GM19099 (cell line): ENCODE results near the gene PLXNB1.

ENCODE experiments used
- POLR2A ChIP-seq: IDR thresholded peaks from 3 replicates; pipeline ENCODE4 v1.6.1; 2011; ENCODE audit warnings: low read depth; ENCODE audit not compliant: insufficient read length; ENCODE audit errors: extremely low read depth

PLXNB1 gene

GRCh38 chr3:48429960-48430707 lies at the start of gene PLXNB1:
PLXNB1 (minus strand) TSS chr3:48430086; CDS start chr3:48424611, 5,475 bp downstream.
- TF ChIP-seq POLR2A, result no peak

GRCh38 chr3:48478626-48479555 lies 49.0 kb upstream of the PLXNB1 start:
- peak; percentile 33 for TF ChIP-seq POLR2A

- TF ChIP-seq POLR2A, result no peak
Observed at GRCh38 chr3:48477959-48478520, 48.2 kb upstream of the PLXNB1 start.

- TF ChIP-seq POLR2A, result no peak
Observed at GRCh38 chr3:48476426-48477053, 46.7 kb upstream of the PLXNB1 start.

- no peak for TF ChIP-seq POLR2A
Observed at GRCh38 chr3:48475188-48475587, 45.3 kb upstream of the PLXNB1 start.

- no peak for TF ChIP-seq POLR2A
Observed at GRCh38 chr3:48474619-48475018, 44.7 kb upstream of the PLXNB1 start.

- TF ChIP-seq POLR2A, result no peak
Observed at GRCh38 chr3:48473617-48473952, 43.7 kb upstream of the PLXNB1 start.

- TF ChIP-seq POLR2A, result peak; percentile 91
Observed at GRCh38 chr3:48472923-48473616, 43.2 kb upstream of the PLXNB1 start.

- TF ChIP-seq POLR2A, result no peak
Observed at GRCh38 chr3:48472673-48472922, 42.7 kb upstream of the PLXNB1 start.

GRCh38 chr3:48470286-48470685 lies 40.4 kb upstream of the PLXNB1 start:
- no peak for TF ChIP-seq POLR2A

- TF ChIP-seq POLR2A, result no peak
Observed at GRCh38 chr3:48469046-48469915, 39.4 kb upstream of the PLXNB1 start.

- TF ChIP-seq POLR2A, result no peak
Observed at GRCh38 chr3:48468329-48468731, 38.4 kb upstream of the PLXNB1 start.

- TF ChIP-seq POLR2A, result no peak
Observed at GRCh38 chr3:48467473-48468267, 37.8 kb upstream of the PLXNB1 start.
